Activated CD8-positive, alpha-beta memory T cell treated with anti-CD3 and anti-CD28 coated beads, Interleukin-2, amount 50 U/mL, for 24 hours (primary cell): Measurements from ENCODE around the gene FGF1.

Experiments
- DNase-seq: peaks from one replicate; pipeline ENCODE4 v3.0.0-alpha.2; 2020; ENCODE audit errors: extremely low read depth

Gene FGF1

GRCh38 chr5:142643634-142644033 is 42.3 kb downstream of the FGF1 start:
- no peak for DNase-seq

GRCh38 chr5:142642427-142642826 is 43.5 kb downstream of the FGF1 start:
- DNase-seq, result no peak

GRCh38 chr5:142641711-142642110 is 44.2 kb downstream of the FGF1 start:
- no peak for DNase-seq

- no peak for DNase-seq
Measured at GRCh38 chr5:142640316-142641005, 45.4 kb downstream of the FGF1 start.

GRCh38 chr5:142639455-142639854 is 46.4 kb downstream of the FGF1 start:
- no peak for DNase-seq

GRCh38 chr5:142637871-142638270 is 48.0 kb downstream of the FGF1 start:
- DNase-seq, result no peak

GRCh38 chr5:142636698-142637324 is 49.1 kb downstream of the FGF1 start:
- no peak for DNase-seq

- no peak for DNase-seq
Measured at GRCh38 chr5:142636093-142636492, 49.8 kb downstream of the FGF1 start.

- DNase-seq, result no peak
Measured at GRCh38 chr5:142634216-142635011, 51.5 kb downstream of the FGF1 start.

GRCh38 chr5:142630927-142631539 is 54.9 kb downstream of the FGF1 start:
- DNase-seq, result no peak

GRCh38 chr5:142627383-142628217 is 58.3 kb downstream of the FGF1 start:
- DNase-seq, result no peak

GRCh38 chr5:142626786-142627185 is 59.1 kb downstream of the FGF1 start:
- no peak for DNase-seq

- no peak for DNase-seq
Measured at GRCh38 chr5:142626099-142626498, 59.8 kb downstream of the FGF1 start.

GRCh38 chr5:142621227-142621626 is 64.7 kb downstream of the FGF1 start:
- DNase-seq, result no peak

- DNase-seq, result no peak
Measured at GRCh38 chr5:142619815-142620214, 66.1 kb downstream of the FGF1 start.

- DNase-seq, result no peak
Measured at GRCh38 chr5:142618130-142618523, 67.8 kb downstream of the FGF1 start.

GRCh38 chr5:142617416-142618129 is 68.3 kb downstream of the FGF1 start:
- DNase-seq, result no peak

GRCh38 chr5:142615948-142616347 is 69.9 kb downstream of the FGF1 start:
- no peak for DNase-seq

- no peak for DNase-seq
Measured at GRCh38 chr5:142614054-142614453, 71.8 kb downstream of the FGF1 start.

- no peak for DNase-seq
Measured at GRCh38 chr5:142613271-142613671, 72.6 kb downstream of the FGF1 start.
